HG02884 (cell line): ENCODE data around the gene TEX55.
"Not testable (repeated sequence)": the region's sequence is repeated elsewhere in the genome, so short reads cannot be mapped to it uniquely, and the experiment has no call there.

Source experiments
- ATAC-seq: cut with Tn5 transposase; IDR thresholded peaks from one replicate; pipeline ENCODE4 v1.9.1; 2021; ENCODE audit warnings: mild to moderate bottlenecking, moderate library complexity; ENCODE audit not compliant: unreplicated experiment

Gene TEX55

GRCh38 chr3:119145500-119146167 lies at the start of gene TEX55:
Gene TEX55, plus strand, starts transcription at chr3:119146165. Its CDS starts 25 bp downstream, at chr3:119146190.
- peak; percentile 57 for ATAC-seq

- ATAC-seq, result no peak
Measured at GRCh38 chr3:119098003-119098402, 48.0 kb upstream of the TEX55 start.

- ATAC-seq, result no peak
Measured at GRCh38 chr3:119098619-119099222, 47.2 kb upstream of the TEX55 start.

- no peak for ATAC-seq
Measured at GRCh38 chr3:119099785-119100184, 46.2 kb upstream of the TEX55 start.

- ATAC-seq, result no peak
Measured at GRCh38 chr3:119104031-119104430, 41.9 kb upstream of the TEX55 start.

- not testable (repeated sequence) for ATAC-seq
Measured at GRCh38 chr3:119118330-119118729, 27.6 kb upstream of the TEX55 start.

- no peak for ATAC-seq
Measured at GRCh38 chr3:119120480-119120879, 25.5 kb upstream of the TEX55 start.

- ATAC-seq, result no peak
Measured at GRCh38 chr3:119122350-119122749, 23.6 kb upstream of the TEX55 start.

- ATAC-seq, result no peak
Measured at GRCh38 chr3:119125342-119125741, 20.6 kb upstream of the TEX55 start.

- no peak for ATAC-seq
Measured at GRCh38 chr3:119125742-119126504, 20.0 kb upstream of the TEX55 start.

GRCh38 chr3:119130291-119130690 lies 15.7 kb upstream of the TEX55 start:
- not testable (repeated sequence) for ATAC-seq

GRCh38 chr3:119132291-119132690 lies 13.7 kb upstream of the TEX55 start:
- not testable (repeated sequence) for ATAC-seq

- not testable (repeated sequence) for ATAC-seq
Measured at GRCh38 chr3:119139360-119139759, 6.6 kb upstream of the TEX55 start.

- no peak for ATAC-seq
Measured at GRCh38 chr3:119140466-119140865, 5.5 kb upstream of the TEX55 start.

- ATAC-seq, result peak; percentile 33
Measured at GRCh38 chr3:119145128-119145499, 851 bp upstream of the TEX55 start.

GRCh38 chr3:119146578-119147375 lies 812 bp downstream of the TEX55 start:
- ATAC-seq, result no peak

- no peak for ATAC-seq
Measured at GRCh38 chr3:119147494-119147893, 1.5 kb downstream of the TEX55 start.

- no peak for ATAC-seq
Measured at GRCh38 chr3:119148493-119149180, 2.7 kb downstream of the TEX55 start.

- no peak for ATAC-seq
Measured at GRCh38 chr3:119149484-119149883, 3.5 kb downstream of the TEX55 start.

- no peak for ATAC-seq
Measured at GRCh38 chr3:119156868-119157267, 10.9 kb downstream of the TEX55 start.

GRCh38 chr3:119157971-119158370 lies 12.0 kb downstream of the TEX55 start:
- ATAC-seq, result no peak
